ENCODE results near the gene PRKAG1.

GRCh38 chr12:49038291-49038955 is 19.8 kb upstream of the PRKAG1 start:
- no peak for TF ChIP-seq EZH2phosphoT487 (IDR thresholded peaks at IDR 0.05; ENCODE audit: low read length)
- no peak for TF ChIP-seq CTCF (IDR thresholded peaks at IDR 0.05; ENCODE audit: low read length)
- no peak for TF ChIP-seq EZH2 (optimal IDR thresholded peaks at IDR 0.05; ENCODE audit: low read depth, low read length)
